Measurements from ENCODE around the gene NRARP. TPM values are rescaled to one million over a fixed set of nuclear protein-coding genes. Genes with fewer than 3 reads are reported as not detected.

NRARP gene
- total RNA-seq, 1 experiment from 2014 or later, result 51.5 TPM

- no peak for TF ChIP-seq ZNF281 (CRISPR knock-in tag; IDR thresholded peaks at IDR 0.05)
- peaks cover 19% of the 10 kb centered on the region for H3K36me3 Mint-ChIP-seq
- peaks cover 25% of the 10 kb centered on the region for H3K4me1 Mint-ChIP-seq
- no peak overlapping the region for H3K4me3 Mint-ChIP-seq
- DNase-seq (ENCODE audit: low spot score) (no peak), ATAC-seq (no peak)
- no peaks in the 10 kb centered on the region for H3K9me3 Mint-ChIP-seq
- no peaks in the 10 kb centered on the region for H3K27me3 Mint-ChIP-seq (ENCODE audit: low read depth)
- CTCF ChIA-PET, result interaction anchor here (0.9 to 4.4 kb wide), 7 partner anchors 9 to 38 kb away, joined by 3 to 28 read pairs (median 3); partner anchors contain the start of gene NRARP
- POLR2A ChIA-PET, result interaction anchor here (0.6 to 1.1 kb wide), 2 partner anchors 14 to 32 kb away, joined by 3 to 4 read pairs; partner anchors contain the start of gene TUBB4B
- no peak overlapping the region for H3K27ac Mint-ChIP-seq
Measured at GRCh38 chr9:137272241-137273094, 29.6 kb downstream of the NRARP start.

DNA sequence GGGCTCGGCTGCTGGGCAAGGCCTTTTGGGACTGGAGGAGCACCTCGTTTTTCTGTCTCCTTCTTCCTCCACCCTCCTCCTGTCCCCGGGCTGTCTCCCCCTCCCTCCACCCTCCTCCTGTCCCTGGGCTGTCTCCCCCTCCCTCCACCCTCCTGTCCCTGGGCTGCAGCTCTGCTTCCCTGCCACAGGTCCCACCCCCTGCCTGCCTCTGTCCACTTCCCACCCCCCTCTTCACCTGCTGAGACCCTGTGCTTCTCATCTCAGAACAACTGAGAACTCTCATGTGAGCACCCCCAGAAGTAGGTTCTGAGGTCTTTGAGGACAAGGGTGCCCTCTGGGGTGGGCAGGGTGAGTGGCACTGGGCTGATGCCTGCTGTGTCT lies 30.4 kb downstream of the NRARP start:
- ATAC-seq (no peak), DNase-seq (ENCODE audit: low spot score) (no peak)
- TF ChIP-seq NR2C2 (CRISPR knock-in tag; IDR thresholded peaks at IDR 0.05), result no peak
- TF ChIP-seq IRF2 (CRISPR knock-in tag; IDR thresholded peaks at IDR 0.05; ENCODE audit: borderline replicate concordance, low read depth), result no peak
- no peak for TF ChIP-seq ZNF425 (CRISPR knock-in tag; conservative IDR thresholded peaks at IDR 0.05)
- TF ChIP-seq CBFB (CRISPR knock-in tag; IDR thresholded peaks at IDR 0.05; ENCODE audit: low read depth), result no peak
- TF ChIP-seq, protein P1, sequence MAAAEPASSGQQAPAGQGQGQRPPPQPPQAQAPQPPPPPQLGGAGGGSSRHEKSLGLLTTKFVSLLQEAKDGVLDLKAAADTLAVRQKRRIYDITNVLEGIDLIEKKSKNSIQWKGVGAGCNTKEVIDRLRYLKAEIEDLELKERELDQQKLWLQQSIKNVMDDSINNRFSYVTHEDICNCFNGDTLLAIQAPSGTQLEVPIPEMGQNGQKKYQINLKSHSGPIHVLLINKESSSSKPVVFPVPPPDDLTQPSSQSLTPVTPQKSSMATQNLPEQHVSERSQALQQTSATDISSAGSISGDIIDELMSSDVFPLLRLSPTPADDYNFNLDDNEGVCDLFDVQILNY (CRISPR knock-in tag; IDR thresholded peaks at IDR 0.05), result no peak
- no peak for TF ChIP-seq NR3C1 (CRISPR knock-in tag; conservative IDR thresholded peaks at IDR 0.05; ENCODE audit: low read depth)
- TF ChIP-seq TEAD1 (CRISPR knock-in tag; IDR thresholded peaks at IDR 0.05), result no peak
- Mint-ChIP-seq H3K27me3 (ENCODE audit: low read depth) (no peaks in the 10 kb centered on the region), H3K36me3 (peaks cover 20% of the 10 kb centered on the region), H3K9me3 (no peaks in the 10 kb centered on the region), H3K4me3 (no peak overlapping the region), H3K27ac (no peak overlapping the region), H3K4me1 (peaks cover 21% of the 10 kb centered on the region)
- POLR2A ChIA-PET, result interaction anchor here (1.1 kb wide), 1 partner anchor 31 kb away, joined by 4 read pairs; the partner anchor contains the start of gene TUBB4B
- CTCF ChIA-PET, result interaction anchor here (0.9 to 4.4 kb wide), 4 partner anchors 10 to 37 kb away, joined by 3 to 28 read pairs (median 3); partner anchors contain the start of gene NRARP

GRCh38 chr9:137270929-137271695 lies 31.0 kb downstream of the NRARP start:
- CTCF ChIA-PET, result interaction anchor here (1.4 to 4.4 kb wide), 2 partner anchors 31 to 34 kb away, joined by 3 to 28 read pairs; partner anchors contain the start of gene NRARP

More at GRCh38 chr9:137270929-137271695, 31.0 kb downstream of the NRARP start:
- peaks cover 19% of the 10 kb centered on the region for H3K4me1 Mint-ChIP-seq
- H3K36me3 Mint-ChIP-seq, result peaks cover 20% of the 10 kb centered on the region
- DNase-seq (ENCODE audit: low spot score) (no peak), ATAC-seq (no peak)
- no peak overlapping the region for H3K4me3 Mint-ChIP-seq
- POLR2A ChIA-PET, result no interaction called here
- TF ChIP-seq SOX15 (CRISPR knock-in tag; IDR thresholded peaks at IDR 0.05), result no peak
- TF ChIP-seq ERG (CRISPR knock-in tag; IDR thresholded peaks at IDR 0.05), result no peak
- no peak for TF ChIP-seq ZNF416 (CRISPR knock-in tag; IDR thresholded peaks at IDR 0.05)
- TF ChIP-seq, protein P2, sequence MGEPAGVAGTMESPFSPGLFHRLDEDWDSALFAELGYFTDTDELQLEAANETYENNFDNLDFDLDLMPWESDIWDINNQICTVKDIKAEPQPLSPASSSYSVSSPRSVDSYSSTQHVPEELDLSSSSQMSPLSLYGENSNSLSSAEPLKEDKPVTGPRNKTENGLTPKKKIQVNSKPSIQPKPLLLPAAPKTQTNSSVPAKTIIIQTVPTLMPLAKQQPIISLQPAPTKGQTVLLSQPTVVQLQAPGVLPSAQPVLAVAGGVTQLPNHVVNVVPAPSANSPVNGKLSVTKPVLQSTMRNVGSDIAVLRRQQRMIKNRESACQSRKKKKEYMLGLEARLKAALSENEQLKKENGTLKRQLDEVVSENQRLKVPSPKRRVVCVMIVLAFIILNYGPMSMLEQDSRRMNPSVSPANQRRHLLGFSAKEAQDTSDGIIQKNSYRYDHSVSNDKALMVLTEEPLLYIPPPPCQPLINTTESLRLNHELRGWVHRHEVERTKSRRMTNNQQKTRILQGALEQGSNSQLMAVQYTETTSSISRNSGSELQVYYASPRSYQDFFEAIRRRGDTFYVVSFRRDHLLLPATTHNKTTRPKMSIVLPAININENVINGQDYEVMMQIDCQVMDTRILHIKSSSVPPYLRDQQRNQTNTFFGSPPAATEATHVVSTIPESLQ (CRISPR knock-in tag; IDR thresholded peaks at IDR 0.05), result no peak
- TF ChIP-seq MXD4 (CRISPR knock-in tag; IDR thresholded peaks at IDR 0.05; ENCODE audit: borderline replicate concordance), result no peak
- TF ChIP-seq ZNF425 (CRISPR knock-in tag; conservative IDR thresholded peaks at IDR 0.05), result no peak
- no peak for TF ChIP-seq JAZF1 (CRISPR knock-in tag; IDR thresholded peaks at IDR 0.05)
- H3K27ac Mint-ChIP-seq, result no peak overlapping the region; the same call in 1 of the 2 replicates
- no peaks in the 10 kb centered on the region for H3K27me3 Mint-ChIP-seq (ENCODE audit: low read depth)
- no peaks in the 10 kb centered on the region for H3K9me3 Mint-ChIP-seq

Measured in WTC11 (cell line).